HepG2 (cell line): ENCODE data around the gene MCC. TPM values are rescaled to one million over a fixed set of nuclear protein-coding genes. Genes with fewer than 3 reads are reported as not detected.

Experiments used
- ATAC-seq: fragments of 200-7000 bp; cut with Tn5 transposase; 3 replicates; pipeline ENCODE4 v1.9.1; 2020; ENCODE audit warnings: mild to moderate bottlenecking, moderate library complexity
- BruUV-seq: library from RNA; stranded (reverse); fragments of 400-500 nt; replicated peaks from 2 replicates; lab custom pipeline; 2021; lab: Mats Ljungman, UMichigan
- CTCF ChIA-PET: fragments of 300-600 bp; formaldehyde crosslinking; extraction: SDS; loops from one replicate; lab custom pipeline; 2021; ENCODE audit warnings: low total read pairs, inconsistent platforms, low intra/inter-chr PET ratio; lab: Yijun Ruan, JAX
- POLR2A ChIA-PET: fragments of 350-600 bp; sonication (Branson Sonifier 250); formaldehyde crosslinking; loops from one replicate; lab custom pipeline; 2020; ENCODE audit warnings: antibody characterized with exemption, inconsistent platforms; lab: Yijun Ruan, JAX
- DNase-seq: peaks from one replicate; pipeline ENCODE4 v3.0.0-alpha.2; 2015; ENCODE audit warnings: low spot score
- FAIRE-seq: peaks from 3 replicates; lab custom pipeline; 2011; peaks lifted over from hg19 to GRCh38; lab: Jason Lieb, UNC
- H2AFZ ChIP-seq: one replicate; pipeline ENCODE4 v1.6.1; 2011; ENCODE audit warnings: low read length, inconsistent platforms
- H3K27ac ChIP-seq: fragments of 300-600 bp; 3 replicates; pipeline ENCODE4 v1.8.0; 2011; ENCODE audit warnings: mixed run types, mild to moderate bottlenecking, mixed read lengths, low read length, inconsistent platforms; ENCODE audit not compliant: insufficient read depth; ENCODE audit errors: extremely low read length
- H3K27me3 ChIP-seq, 2 experiments: fragments of 200-600 bp in 1 of 2; 2 replicates in 1 of 2; 3 replicates in 1 of 2; pipeline versions ENCODE4 v1.6.0 to v1.8.0; 2011; ENCODE audit warnings: low read length in 2 of 2, mild to moderate bottlenecking in 2 of 2, moderate library complexity in 2 of 2, inconsistent platforms in 1 of 2; ENCODE audit not compliant: insufficient read depth in 2 of 2, control insufficient read depth in 1 of 2
- H3K36me3 ChIP-seq, 2 experiments: fragments of 200-600 bp in 1 of 2; replicated peaks in 1 of 2; 2 replicates in 1 of 2; 3 replicates in 1 of 2; pipeline versions ENCODE4 v1.5.1 to v1.8.0; 2011; ENCODE audit warnings: low read length in 2 of 2, inconsistent platforms in 1 of 2; ENCODE audit not compliant: insufficient read depth in 2 of 2, control insufficient read depth in 1 of 2
- H3K4me1 ChIP-seq: 2 replicates; pipeline ENCODE4 v1.5.1; 2012; ENCODE audit warnings: low read length, inconsistent platforms; ENCODE audit not compliant: insufficient read depth
- H3K4me2 ChIP-seq: 2 replicates; pipeline ENCODE4 v1.6.0; 2011; ENCODE audit warnings: low read depth, low read length, inconsistent platforms
- H3K4me3 ChIP-seq, 3 experiments: fragments of 200-600 bp in 1 of 3; sonication (generic), shearing (Covaris generic) in 1 of 3; replicated peaks in 1 of 3; 2 replicates each; pipeline ENCODE4 v1.5.1; 2011 to 2016; ENCODE audit warnings: low read length in 3 of 3, inconsistent platforms in 2 of 3, low read depth in 2 of 3, mild to moderate bottlenecking in 2 of 3, control low read depth in 1 of 3, mixed read lengths in 1 of 3; ENCODE audit not compliant: insufficient read depth in 1 of 3
- H3K79me2 ChIP-seq: one replicate; pipeline ENCODE4 v1.6.1; 2011; ENCODE audit warnings: low read length, inconsistent platforms; ENCODE audit not compliant: insufficient read depth
- H3K9ac ChIP-seq: 2 replicates; pipeline ENCODE4 v1.6.0; 2011; ENCODE audit warnings: mild to moderate bottlenecking, low read depth, low read length, inconsistent platforms; ENCODE audit not compliant: insufficient read depth
- H3K9me3 ChIP-seq: 2 replicates; pipeline ENCODE4 v1.5.1; 2012; ENCODE audit warnings: mild to moderate bottlenecking, low read length
- H4K20me1 ChIP-seq: 2 replicates; pipeline ENCODE4 v1.6.0; 2011; ENCODE audit warnings: inconsistent platforms, mild to moderate bottlenecking, low read length, moderate library complexity; ENCODE audit not compliant: insufficient read depth
- AHR ChIP-seq: IDR thresholded peaks from 2 replicates; pipeline ENCODE4 v1.6.1; 2018; ENCODE audit warnings: missing genetic modification reagents, missing compliant biosample characterization
- BHLHE40 ChIP-seq: IDR thresholded peaks from 2 replicates; pipeline ENCODE4 v1.6.1; 2011; ENCODE audit warnings: low read length, improper control_type of control experiment
- CBFB ChIP-seq: sonication (generic); formaldehyde crosslinking; IDR thresholded peaks from 2 replicates; pipeline ENCODE4 v1.4.0; 2020; ENCODE audit warnings: missing genetic modification reagents
- CC2D1A ChIP-seq: sonication (generic); formaldehyde crosslinking; IDR thresholded peaks from 2 replicates; pipeline ENCODE4 v1.8.1; 2023; ENCODE audit warnings: mild to moderate bottlenecking, missing genetic modification reagents
- EP300 ChIP-seq, 3 experiments: sonication (generic) in 1 of 3; formaldehyde crosslinking in 1 of 3; IDR thresholded peaks; 2 replicates each; pipeline versions ENCODE4 v1.5.1 to v1.6.1; 2011 to 2020; ENCODE audit warnings: low read depth in 2 of 3, low read length in 2 of 3, borderline replicate concordance in 1 of 3, improper control_type of control experiment in 1 of 3, mild to moderate bottlenecking in 1 of 3, missing genetic modification reagents in 1 of 3, moderate library complexity in 1 of 3
- JDP2 ChIP-seq: sonication (generic); formaldehyde crosslinking; IDR thresholded peaks from 2 replicates; pipeline ENCODE4 v1.8.1; 2022; ENCODE audit warnings: missing genetic modification reagents, borderline replicate concordance
- MTA3 ChIP-seq: sonication (generic); formaldehyde crosslinking; IDR thresholded peaks from 2 replicates; pipeline ENCODE4 v1.4.0; 2020; ENCODE audit warnings: missing genetic modification reagents
- PCBP2 ChIP-seq: fragments of 200-400 bp; formaldehyde crosslinking; optimal IDR thresholded peaks from 2 replicates; pipeline ENCODE3; 2018; ENCODE audit warnings: low read length, low read depth; ENCODE audit not compliant: poor library complexity, severe bottlenecking
- RFX1 ChIP-seq: fragments of 450-650 bp; IDR thresholded peaks from 2 replicates; pipeline ENCODE4 v1.6.1; 2017
- SNAPC4 ChIP-seq: sonication (generic); formaldehyde crosslinking; IDR thresholded peaks from 2 replicates; pipeline ENCODE4 v1.4.0; 2020; ENCODE audit warnings: mild to moderate bottlenecking, missing genetic modification reagents
- UBTF ChIP-seq: sonication (generic); formaldehyde crosslinking; IDR thresholded peaks from 2 replicates; pipeline ENCODE4 v1.4.0; 2020; ENCODE audit warnings: mild to moderate bottlenecking, missing genetic modification reagents
- ZFAT ChIP-seq: sonication (generic); formaldehyde crosslinking; conservative IDR thresholded peaks from 2 replicates; pipeline ENCODE4 v1.8.1; 2023; ENCODE audit warnings: missing genetic modification reagents, inconsistent platforms
- ZNF232 ChIP-seq: sonication (generic); formaldehyde crosslinking; IDR thresholded peaks from 2 replicates; pipeline ENCODE4 v1.4.0; 2020; ENCODE audit warnings: missing genetic modification reagents, borderline replicate concordance
- ZNF251 ChIP-seq: sonication (generic); formaldehyde crosslinking; IDR thresholded peaks from 2 replicates; pipeline ENCODE4 v1.9.0; 2021; ENCODE audit warnings: mild to moderate bottlenecking, missing genetic modification reagents
- ZNF350 ChIP-seq: sonication (generic); formaldehyde crosslinking; IDR thresholded peaks from 2 replicates; pipeline ENCODE4 v1.4.0; 2020; ENCODE audit warnings: mild to moderate bottlenecking, low read depth, missing genetic modification reagents, borderline replicate concordance
- ZNF432 ChIP-seq: sonication (generic); formaldehyde crosslinking; IDR thresholded peaks from 2 replicates; pipeline ENCODE4 v1.5.0; 2020; ENCODE audit warnings: missing genetic modification reagents, mild to moderate bottlenecking, borderline replicate concordance
- ZNF644 ChIP-seq: IDR thresholded peaks from 2 replicates; pipeline ENCODE4 v1.6.1; 2016; ENCODE audit warnings: low read depth
- ZNF674 ChIP-seq: sonication (generic); formaldehyde crosslinking; IDR thresholded peaks from 2 replicates; pipeline ENCODE4 v1.5.0; 2020; ENCODE audit warnings: low read depth, mild to moderate bottlenecking, missing genetic modification reagents
- WGBS: methylation state at CpG from one replicate; pipeline ENCODE4 v1.1.6; 2017; ENCODE audit warnings: low lambda C conversion rate; 5-methylcytosine and 5-hydroxymethylcytosine counted together
- in situ Hi-C: cut with HindIII; loops from 2 replicates; pipeline ENCODE4 v1.10.0; 2017; ENCODE audit warnings: low pct_unique_long_range_greater_than_20kb; ENCODE audit not compliant: extremely low pct_ligation_motif_present
- intact Hi-C: fragments of 100-400 bp; cut with micrococcal nuclease; formaldehyde crosslinking; loops from one replicate; pipeline ENCODE4 v1.10.0; 2022; ENCODE audit not compliant: unreplicated experiment
- polyA plus RNA-seq, 8 experiments: library from polyadenylated mRNA; depleted of rRNA in 3 of 8; stranded (reverse) in 7 of 8; unstranded in 1 of 8; fragments of >200 nt; fragmentation: Illumina TruSeq in 4 of 8; extraction: Trizol in 4 of 8; gene quantifications; 2 replicates each; pipeline versions ENCODE4 v1.2.1 to v1.2.3, GENCODE V29; 2011 to 2016; ENCODE audit warnings: low read depth in 4 of 8, missing spikeins in 1 of 8, mixed read lengths in 1 of 8; ENCODE audit not compliant: insufficient read depth in 1 of 8
- total RNA-seq, 5 experiments: library from RNA; depleted of rRNA; stranded (reverse); fragments of >200 nt; fragmentation: Illumina TruSeq; extraction: Trizol; gene quantifications; 2 replicates each; pipeline ENCODE4 v1.2.3, GENCODE V29; 2016; ENCODE audit warnings: low read depth in 1 of 5

The MCC gene
- total and polyA plus RNA-seq, 2 of the 13 experiments (the other 11 are each of a cell fraction or from before 2014, with no cell fraction given): 0.55 to 2.4 TPM

GRCh38 chr5:113325054-113325453 is 163.2 kb downstream of the MCC start:
- Histone ChIP-seq H3K9me3 (no peaks in the 10 kb centered on the region), H3K4me3 (no peak overlapping the region), H4K20me1 (no peaks in the 10 kb centered on the region), H3K79me2 (no peaks in the 10 kb centered on the region), H3K9ac (no peak overlapping the region), H3K27ac (no peak overlapping the region), H2AFZ (no peak overlapping the region), H3K36me3 (no peaks in the 10 kb centered on the region), H3K4me2 (no peak overlapping the region), H3K27me3 (no peaks in the 10 kb centered on the region; a peak in 1 of 5 replicates), H3K4me1 (peaks cover 7% of the 10 kb centered on the region)
- FAIRE-seq (no peak), ATAC-seq (no peak), DNase-seq (no peak)
- in situ Hi-C loops: loop anchor here (10.0 kb wide), 1 partner anchor 330 kb away; no protein-coding TSS in a partner anchor
- TF ChIP-seq BHLHE40 (no peak), ZNF432 (CRISPR knock-in tag) (no peak), SNAPC4 (CRISPR knock-in tag) (no peak), CBFB (CRISPR knock-in tag) (no peak), RFX1 (no peak), EP300 (IDR thresholded peaks at IDR 0.05; ENCODE audit: low read depth in 2 of 2, low read length in 2 of 2) (no peak), EP300 (CRISPR knock-in tag; IDR thresholded peaks at IDR 0.05; ENCODE audit: borderline replicate concordance) (no peak), UBTF (CRISPR knock-in tag) (no peak), ZNF674 (CRISPR knock-in tag) (no peak), JDP2 (CRISPR knock-in tag) (no peak), PCBP2 (no peak), ZNF251 (CRISPR knock-in tag) (no peak), ZFAT (no peak), ZNF644 (CRISPR knock-in tag) (no peak), MTA3 (CRISPR knock-in tag) (no peak), CC2D1A (no peak), AHR (CRISPR knock-in tag) (no peak), ZNF350 (CRISPR knock-in tag) (no peak), ZNF232 (CRISPR knock-in tag) (no peak)
- intact Hi-C loops: no loop called here
- CTCF ChIA-PET: no interaction called here
- WGBS: 19% methylated on average over 4 of the region's 4 CpGs
- POLR2A ChIA-PET: no interaction called here
- BruUV-seq: no TSS peak
